Pancreas (tissue), 10 donors: ENCODE results near the gene SH2B2. TPM values are rescaled to one million over a fixed set of nuclear protein-coding genes. Genes with fewer than 3 reads are reported as not detected.
"Not testable (repeated sequence)": the region's sequence is repeated elsewhere in the genome, so short reads cannot be mapped to it uniquely, and the experiment has no call there.

Experiments
- ATAC-seq, 4 donors: fragments of 200-7000 bp; cut with Tn5 transposase; one replicate each; pipeline versions ENCODE4 v1.8.0 to v1.9.1; 2020; ENCODE audit warnings: mild to moderate bottlenecking in 4 of 4, moderate library complexity in 4 of 4
- DNase-seq, 6 donors: peaks; one replicate each; pipeline ENCODE4 v3.0.0-alpha.2; 2020
- FAIRE-seq: peaks from 2 replicates; lab custom pipeline; 2012; peaks lifted over from hg19 to GRCh38; lab: Jason Lieb, UNC
- H3K27ac ChIP-seq, 4 donors: fragments of 200-600 bp; sonication (generic); 1 replicate in 3 of 4; 2 replicates in 1 of 4; pipeline versions ENCODE4 v1.5.0 to v1.8.0; 2020
- H3K27me3 ChIP-seq, 4 donors: fragments of 200-600 bp; one replicate each; pipeline ENCODE4 v1.8.0; 2021
- H3K36me3 ChIP-seq, 3 donors: fragments of 200-600 bp; sonication (generic) in 1 of 3; one replicate each; pipeline versions ENCODE4 v1.5.0 to v1.8.0; 2020 to 2021
- H3K4me1 ChIP-seq, 3 donors: fragments of 200-600 bp; one replicate each; pipeline ENCODE4 v1.8.0; 2021
- H3K4me3 ChIP-seq, 4 donors: fragments of 200-600 bp; sonication (generic) in 2 of 4; one replicate each; pipeline versions ENCODE4 v1.5.0 to v1.8.0; 2020 to 2021
- H3K9me3 ChIP-seq, 4 donors: fragments of 200-600 bp; one replicate each; pipeline ENCODE4 v1.8.0; 2021
- CTCF ChIP-seq, 4 donors: fragments of 200-600 bp; sonication (generic) in 3 of 4; IDR thresholded peaks; one replicate each; pipeline versions ENCODE4 v1.5.0 to v1.8.0; 2021; ENCODE audit warnings: antibody characterized with exemption in 4 of 4
- WGBS, 2 donors: extraction: QIAGEN DNeasy Blood & Tissue Kit; methylation state at CpG; one replicate each; pipeline ENCODE4 v1.1.7; 2013; 5-methylcytosine and 5-hydroxymethylcytosine counted together
- intact Hi-C, 3 donors: fragments of 100-400 bp; cut with DNase I; formaldehyde crosslinking; loops; one replicate each; pipeline versions ENCODE4 v1.11.1 to v1.14.2; 2022
- polyA plus RNA-seq, 2 donors: library from polyadenylated mRNA; stranded (reverse); fragments of 200-250 nt; gene quantifications; one replicate each; pipeline ENCODE4 v1.2.3, GENCODE V29; 2013
- total RNA-seq, 6 donors: library from RNA; stranded (reverse); fragmentation: NEBNext Ultra II Directional in 4 of 6; extraction: Animal tissue kit (Norgen Biotek cat#: 25700) in 4 of 6; gene quantifications; one replicate each; pipeline versions ENCODE4 v1.2.1 to v1.2.4, GENCODE V29; 2021 to 2023
- donor health status: healthy with polysubstance abuse.
- donor health status: DM: no; HTN: no; CAD: no; lungs with moderate emphysema.
- donor health status: DM: no; HTN: no; CAD: no.
- donor health status: control.
- donor health status: control.
- donor health status: Bipolar disorder and iron deficiency.
- donor health status: DM: yes; HTN: yes; CAD: no.
- donor health status: DM: no; HTN: no; CAD: no.
- donor health status: DM: no; HTN: no; CAD: no.
- donor health status: DM: yes; HTN: yes; CAD: no.

The SH2B2 gene
- total and polyA plus RNA-seq, 8 donors: 1.3 to 5.1 (median 2.1) TPM

- no peaks in the 10 kb centered on the region for H3K27me3 ChIP-seq
- H3K9me3 ChIP-seq: no peaks in the 10 kb centered on the region
- ATAC-seq: peak in 1 of 4 donors; percentile 26
- WGBS, 2 donors: 38 to 52% methylated on average over 49 to 73 of the region's 73 CpGs
- H3K4me3 ChIP-seq: no peak overlapping the region
- H3K36me3 ChIP-seq: no peaks in the 10 kb centered on the region
- H3K4me1 ChIP-seq: no peaks in the 10 kb centered on the region
- DNase-seq: peak in 1 of 6 donors; percentile 57
- H3K27ac ChIP-seq: no peak overlapping the region
- FAIRE-seq: no peak
- intact Hi-C loops: no loop called here
- no peak for TF ChIP-seq CTCF (IDR thresholded peaks at IDR 0.05)
These were observed 34.9 kb downstream of the SH2B2 start for GRCh38 chr7:102321351-102322201.

- WGBS, 2 donors: 73 to 75% methylated on average over 6 to 8 of the region's 8 CpGs
- no peak for ATAC-seq
- intact Hi-C loops: no loop called here
- DNase-seq: no peak
- no peak for TF ChIP-seq CTCF (IDR thresholded peaks at IDR 0.05)
- Histone ChIP-seq H3K4me1 (no peaks in the 10 kb centered on the region), H3K27ac (no peak overlapping the region), H3K36me3 (no peaks in the 10 kb centered on the region), H3K9me3 (no peaks in the 10 kb centered on the region), H3K27me3 (no peaks in the 10 kb centered on the region), H3K4me3 (no peak overlapping the region)
- no peak for FAIRE-seq
These were observed 35.6 kb downstream of the SH2B2 start for GRCh38 chr7:102322202-102322715.

GRCh38 chr7:102323914-102324195, 37.2 kb downstream of the SH2B2 start:
- 63 to 77% methylated on average over 5 of the region's 5 CpGs for WGBS, 2 donors
- FAIRE-seq: no peak
- H3K27me3 ChIP-seq: no peaks in the 10 kb centered on the region

GRCh38 chr7:102325106-102325505, 38.4 kb downstream of the SH2B2 start:
- H3K9me3 ChIP-seq, H3K4me3 ChIP-seq, ATAC-seq, FAIRE-seq, H3K4me1 ChIP-seq, intact Hi-C loops, H3K27me3 ChIP-seq, H3K27ac ChIP-seq, H3K36me3 ChIP-seq, DNase-seq: not testable (repeated sequence)
- WGBS, 2 donors: 83 to 89% methylated on average over 11 of the region's 11 CpGs

More at GRCh38 chr7:102323914-102324195, 37.2 kb downstream of the SH2B2 start:
- DNase-seq (peak in 1 of 6 donors; percentile 19), ATAC-seq (no peak)
- no peaks in the 10 kb centered on the region for H3K36me3 ChIP-seq
- no peaks in the 10 kb centered on the region for H3K9me3 ChIP-seq
- no peak for TF ChIP-seq CTCF (IDR thresholded peaks at IDR 0.05)
- H3K27ac ChIP-seq: no peak overlapping the region
- H3K4me3 ChIP-seq: no peak overlapping the region
- intact Hi-C loops: no loop called here
- no peaks in the 10 kb centered on the region for H3K4me1 ChIP-seq

GRCh38 chr7:102326157-102326889, 39.7 kb downstream of the SH2B2 start:
- 83 to 84% methylated on average over 11 of the region's 11 CpGs for WGBS, 2 donors
- no peak overlapping the region for H3K4me3 ChIP-seq
- intact Hi-C loops: no loop called here
- FAIRE-seq (no peak), DNase-seq (no peak), ATAC-seq (no peak)
- no peaks in the 10 kb centered on the region for H3K27me3 ChIP-seq
- TF ChIP-seq CTCF (IDR thresholded peaks at IDR 0.05): no peak
- H3K36me3 ChIP-seq: no peaks in the 10 kb centered on the region
- no peaks in the 10 kb centered on the region for H3K4me1 ChIP-seq
- no peak overlapping the region for H3K27ac ChIP-seq
- no peaks in the 10 kb centered on the region for H3K9me3 ChIP-seq

GRCh38 chr7:102327183-102327582, 40.5 kb downstream of the SH2B2 start:
- H3K36me3 ChIP-seq, H3K4me3 ChIP-seq, DNase-seq, intact Hi-C loops, ATAC-seq, H3K27ac ChIP-seq, FAIRE-seq, H3K27me3 ChIP-seq, H3K9me3 ChIP-seq, H3K4me1 ChIP-seq: not testable (repeated sequence)
- 44 to 58% methylated on average over 6 of the region's 6 CpGs for WGBS, 2 donors

GRCh38 chr7:102328863-102329262, 42.2 kb downstream of the SH2B2 start:
- ATAC-seq, H3K4me1 ChIP-seq, FAIRE-seq, H3K36me3 ChIP-seq, H3K9me3 ChIP-seq, H3K27ac ChIP-seq, H3K4me3 ChIP-seq, DNase-seq, intact Hi-C loops, H3K27me3 ChIP-seq: not testable (repeated sequence)
- 48 to 55% methylated on average over 4 of the region's 5 CpGs for WGBS, 2 donors

GRCh38 chr7:102329366-102329765, 42.7 kb downstream of the SH2B2 start:
- ATAC-seq, FAIRE-seq, H3K27ac ChIP-seq, H3K36me3 ChIP-seq, H3K9me3 ChIP-seq, DNase-seq, H3K4me1 ChIP-seq, intact Hi-C loops, H3K4me3 ChIP-seq, H3K27me3 ChIP-seq: not testable (repeated sequence)
- WGBS, 2 donors: 68 to 73% methylated on average over 9 of the region's 9 CpGs
